Measurements from ENCODE around the gene ACBD6.
A peak's percentile ranks its signal among the peaks of the same experiment; 100 is the strongest.
"Not testable (repeated sequence)": the region's sequence is repeated elsewhere in the genome, so short reads cannot be mapped to it uniquely, and the experiment has no call there.

The ACBD6 gene

DNA sequence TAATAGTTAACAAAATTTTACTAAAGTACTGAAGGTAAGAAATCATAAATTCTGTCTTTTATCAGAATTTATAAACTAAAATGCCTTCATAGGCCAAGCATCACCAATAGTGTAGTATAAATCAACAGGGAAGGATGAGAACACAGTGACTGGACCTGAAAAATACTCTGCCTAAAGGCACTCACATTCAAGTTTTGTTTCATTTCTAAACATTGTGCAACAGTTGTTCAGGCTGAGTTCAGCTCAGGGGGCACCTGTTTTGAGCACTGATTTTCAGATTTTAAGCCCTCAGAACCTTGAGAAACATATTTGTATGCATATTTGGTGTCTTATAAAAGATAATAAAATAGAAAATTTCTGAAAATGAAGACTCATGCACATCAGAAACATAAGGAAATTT, 12.4 kb downstream of the ACBD6 start:
- Histone ChIP-seq H3K27me3 (ENCODE audit: insufficient read depth, low read length) (no peaks in the 10 kb centered on the region), H3K27ac (ENCODE audit: low read depth, low read length) (no peak overlapping the region), H3K4me1 (ENCODE audit: control insufficient read depth, insufficient read depth, low read length, unreplicated experiment) (no peaks in the 10 kb centered on the region), H3K79me2 (ENCODE audit: control insufficient read depth, insufficient read depth, low read length, unreplicated experiment) (peaks cover 2% of the 10 kb centered on the region), H2AFZ (ENCODE audit: low read length, unreplicated experiment) (no peak overlapping the region), H3K4me3 (ENCODE audit: low read depth, low read length) (no peak overlapping the region), H3K36me3 (ENCODE audit: insufficient read depth, low read length) (peaks cover 4% of the 10 kb centered on the region)

DNA sequence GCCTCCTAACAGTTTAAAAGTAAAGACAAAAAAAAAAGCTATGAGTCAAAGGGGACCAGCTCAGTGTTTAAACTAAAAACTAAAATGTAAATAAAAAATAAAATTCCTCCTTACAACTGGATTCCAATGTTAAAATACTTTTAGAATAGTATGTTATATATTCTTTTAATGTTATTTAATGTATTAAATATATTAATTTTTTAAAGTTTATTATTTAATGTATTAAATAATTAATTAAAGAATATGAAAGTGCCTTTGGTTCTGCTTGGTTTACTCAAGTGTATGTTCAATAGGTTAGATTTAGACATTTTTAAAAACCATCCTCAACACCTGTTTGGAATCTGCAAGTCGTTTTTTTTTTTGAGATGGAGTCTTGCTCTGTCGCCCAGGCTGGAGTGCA, 13.1 kb downstream of the ACBD6 start:
- H3K27ac ChIP-seq (ENCODE audit: low read depth, low read length) = no peak overlapping the region

DNA sequence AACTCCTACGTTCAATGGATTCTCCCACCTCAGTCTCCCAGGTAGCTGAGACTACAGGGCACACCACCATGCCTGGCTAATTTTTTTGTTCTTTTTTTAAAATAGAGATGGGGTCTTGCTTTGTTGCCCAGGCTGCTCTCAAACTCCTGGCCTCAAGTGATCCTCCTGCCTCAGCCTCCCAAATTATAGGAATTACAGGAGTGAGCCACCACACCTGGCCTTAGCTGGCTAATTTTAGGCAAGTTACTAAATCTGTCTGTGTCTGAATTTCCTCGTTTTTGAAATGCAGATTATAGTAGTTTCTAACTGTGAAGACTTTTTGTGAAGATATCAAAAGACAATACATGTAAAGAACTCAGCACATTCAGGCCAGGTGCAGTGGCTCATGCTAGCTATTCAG, 13.7 kb downstream of the ACBD6 start:
- Histone ChIP-seq H3K27ac (ENCODE audit: low read depth, low read length) (no peak overlapping the region), H3K4me1 (ENCODE audit: control insufficient read depth, insufficient read depth, low read length, unreplicated experiment) (no peaks in the 10 kb centered on the region), H2AFZ (ENCODE audit: low read length, unreplicated experiment) (no peak overlapping the region), H3K36me3 (ENCODE audit: insufficient read depth, low read length) (peaks cover 4% of the 10 kb centered on the region), H3K79me2 (ENCODE audit: control insufficient read depth, insufficient read depth, low read length, unreplicated experiment) (no peaks in the 10 kb centered on the region), H3K4me3 (ENCODE audit: low read depth, low read length) (no peak overlapping the region), H3K27me3 (ENCODE audit: insufficient read depth, low read length) (no peaks in the 10 kb centered on the region)

More for the DNA sequence above, 13.1 kb downstream of the ACBD6 start:
- Histone ChIP-seq H3K36me3 (ENCODE audit: insufficient read depth, low read length) (peaks cover 4% of the 10 kb centered on the region), H2AFZ (ENCODE audit: low read length, unreplicated experiment) (no peak overlapping the region), H3K4me3 (ENCODE audit: low read depth, low read length) (no peak overlapping the region), H3K79me2 (ENCODE audit: control insufficient read depth, insufficient read depth, low read length, unreplicated experiment) (peaks cover under 1% of the 10 kb centered on the region), H3K4me1 (ENCODE audit: control insufficient read depth, insufficient read depth, low read length, unreplicated experiment) (no peaks in the 10 kb centered on the region), H3K27me3 (ENCODE audit: insufficient read depth, low read length) (no peaks in the 10 kb centered on the region)

DNA sequence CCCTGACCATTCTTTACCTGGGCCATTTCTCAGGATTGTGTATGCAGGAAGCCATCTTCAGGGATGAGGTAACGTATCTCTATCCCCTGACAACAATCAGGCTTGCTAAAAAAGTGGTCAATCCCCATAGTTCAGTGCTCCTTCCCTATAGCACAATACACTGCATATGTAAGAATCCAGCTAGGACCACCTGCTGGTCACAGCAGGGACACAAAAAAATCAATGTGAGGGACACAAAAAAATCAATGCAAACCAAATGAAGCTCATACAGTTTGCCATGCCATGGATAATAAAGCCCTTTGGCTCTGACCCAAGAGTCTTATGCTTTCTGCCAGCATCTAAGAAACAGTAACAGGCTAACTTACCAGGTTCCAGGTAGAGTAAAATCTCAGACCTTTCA, 16.3 kb downstream of the ACBD6 start:
- Histone ChIP-seq H3K4me3 (ENCODE audit: low read depth, low read length) (no peak overlapping the region), H3K36me3 (ENCODE audit: insufficient read depth, low read length) (peaks cover 4% of the 10 kb centered on the region), H3K27me3 (ENCODE audit: insufficient read depth, low read length) (no peaks in the 10 kb centered on the region), H3K4me1 (ENCODE audit: control insufficient read depth, insufficient read depth, low read length, unreplicated experiment) (peaks cover 6% of the 10 kb centered on the region), H2AFZ (ENCODE audit: low read length, unreplicated experiment) (no peak overlapping the region), H3K27ac (ENCODE audit: low read depth, low read length) (no peak overlapping the region), H3K79me2 (ENCODE audit: control insufficient read depth, insufficient read depth, low read length, unreplicated experiment) (no peaks in the 10 kb centered on the region)

DNA sequence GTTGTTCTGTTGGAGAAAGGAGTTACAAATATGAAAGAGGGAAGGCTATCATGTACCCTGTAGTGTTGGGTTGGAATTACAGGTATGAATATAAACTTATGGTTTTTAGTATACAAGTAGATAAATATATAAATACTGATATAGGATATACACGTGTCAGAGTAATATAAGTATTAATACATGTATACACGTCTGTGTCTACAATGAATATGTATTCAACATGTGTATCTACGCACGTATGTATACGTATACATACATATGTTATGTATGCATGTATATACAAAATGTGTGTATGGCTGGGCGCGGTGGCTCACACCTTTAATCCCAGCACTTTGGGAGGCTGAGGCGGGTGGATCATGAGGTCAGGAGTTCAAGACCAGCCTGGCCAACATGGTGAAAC, 17.9 kb downstream of the ACBD6 start:
- H3K27me3 ChIP-seq (ENCODE audit: insufficient read depth, low read length) = no peaks in the 10 kb centered on the region
- H2AFZ ChIP-seq (ENCODE audit: low read length, unreplicated experiment) = no peak overlapping the region
- H3K79me2 ChIP-seq (ENCODE audit: control insufficient read depth, insufficient read depth, low read length, unreplicated experiment) = no peaks in the 10 kb centered on the region
- H3K4me3 ChIP-seq (ENCODE audit: low read depth, low read length) = no peak overlapping the region
- peaks cover 6% of the 10 kb centered on the region for H3K4me1 ChIP-seq (ENCODE audit: control insufficient read depth, insufficient read depth, low read length, unreplicated experiment)
- H3K27ac ChIP-seq (ENCODE audit: low read depth, low read length) = no peak overlapping the region
- H3K36me3 ChIP-seq (ENCODE audit: insufficient read depth, low read length) = peaks cover 4% of the 10 kb centered on the region

DNA sequence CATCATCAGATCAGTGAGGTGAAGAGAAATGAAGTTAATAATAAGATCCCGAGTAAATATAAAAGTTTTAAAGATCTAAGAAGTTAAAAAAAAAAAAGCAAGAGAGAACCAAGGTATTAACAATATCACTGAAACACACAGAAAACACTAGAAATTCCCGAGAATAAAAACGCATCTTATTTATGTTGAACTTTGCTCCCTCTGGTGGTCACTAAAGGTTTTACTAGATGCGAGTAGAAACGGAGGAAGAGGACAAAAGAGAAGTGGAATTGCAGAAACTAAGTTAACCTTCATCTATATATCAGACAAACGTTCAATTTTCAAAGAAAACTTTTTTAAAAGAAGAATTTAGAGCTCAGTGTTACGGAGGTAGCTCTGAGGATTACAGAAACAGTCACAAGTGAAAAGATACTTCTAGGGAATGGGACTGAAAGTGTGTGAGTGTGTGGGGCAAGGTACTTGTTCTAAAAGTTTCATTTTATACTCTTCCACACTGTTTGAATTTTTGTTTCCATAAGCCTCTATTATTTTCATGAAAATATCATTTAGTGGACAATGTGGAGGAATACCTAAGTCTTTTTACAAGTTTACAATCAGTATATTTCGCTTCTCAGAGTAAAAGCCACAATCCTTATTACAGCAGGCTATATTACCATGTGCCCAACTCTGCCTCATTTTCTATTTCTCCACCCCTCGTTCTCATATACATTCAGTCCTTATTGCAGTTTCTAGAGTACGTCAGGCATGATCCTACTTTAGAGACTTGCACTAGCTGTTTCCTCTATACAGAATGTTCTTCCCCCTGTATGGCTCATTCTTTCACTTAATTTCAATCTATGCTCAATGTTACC, 19.7 kb downstream of the ACBD6 start:
- Histone ChIP-seq H3K36me3 (ENCODE audit: insufficient read depth, low read length) (peaks cover 11% of the 10 kb centered on the region), H3K79me2 (ENCODE audit: control insufficient read depth, insufficient read depth, low read length, unreplicated experiment) (no peaks in the 10 kb centered on the region), H3K27ac (ENCODE audit: low read depth, low read length) (no peak overlapping the region), H2AFZ (ENCODE audit: low read length, unreplicated experiment) (no peak overlapping the region), H3K4me1 (ENCODE audit: control insufficient read depth, insufficient read depth, low read length, unreplicated experiment) (peaks cover 6% of the 10 kb centered on the region), H3K27me3 (ENCODE audit: insufficient read depth, low read length) (no peaks in the 10 kb centered on the region), H3K4me3 (ENCODE audit: low read depth, low read length) (peak overlapping the region; percentile 53)

DNA sequence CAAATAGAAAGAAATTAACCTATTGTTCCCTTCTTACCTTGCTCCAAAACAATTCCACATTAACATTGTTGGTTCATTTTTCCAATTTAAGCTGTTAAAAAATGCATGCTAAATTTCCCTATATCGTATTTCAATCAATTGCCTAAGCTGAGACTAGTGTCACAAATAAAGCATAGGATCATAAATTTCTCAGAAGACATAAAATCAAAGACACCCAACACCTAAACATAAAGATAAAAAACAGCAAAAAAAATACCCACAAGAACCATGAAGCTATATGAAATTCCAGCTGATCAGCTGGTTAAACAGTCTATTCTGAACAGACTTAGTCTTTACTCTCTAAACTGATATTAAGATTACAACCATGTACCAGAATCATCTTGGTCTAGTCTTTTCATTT, 32.3 kb downstream of the ACBD6 start:
- no peak overlapping the region for H3K27ac ChIP-seq (ENCODE audit: low read depth, low read length)
- H2AFZ ChIP-seq (ENCODE audit: low read length, unreplicated experiment) = no peak overlapping the region
- H3K27me3 ChIP-seq (ENCODE audit: insufficient read depth, low read length) = no peaks in the 10 kb centered on the region
- H3K36me3 ChIP-seq (ENCODE audit: insufficient read depth, low read length) = peaks cover 6% of the 10 kb centered on the region
- H3K4me3 ChIP-seq (ENCODE audit: low read depth, low read length) = no peak overlapping the region
- H3K4me1 ChIP-seq (ENCODE audit: control insufficient read depth, insufficient read depth, low read length, unreplicated experiment) = no peaks in the 10 kb centered on the region
- H3K79me2 ChIP-seq (ENCODE audit: control insufficient read depth, insufficient read depth, low read length, unreplicated experiment) = peaks cover 1% of the 10 kb centered on the region

DNA sequence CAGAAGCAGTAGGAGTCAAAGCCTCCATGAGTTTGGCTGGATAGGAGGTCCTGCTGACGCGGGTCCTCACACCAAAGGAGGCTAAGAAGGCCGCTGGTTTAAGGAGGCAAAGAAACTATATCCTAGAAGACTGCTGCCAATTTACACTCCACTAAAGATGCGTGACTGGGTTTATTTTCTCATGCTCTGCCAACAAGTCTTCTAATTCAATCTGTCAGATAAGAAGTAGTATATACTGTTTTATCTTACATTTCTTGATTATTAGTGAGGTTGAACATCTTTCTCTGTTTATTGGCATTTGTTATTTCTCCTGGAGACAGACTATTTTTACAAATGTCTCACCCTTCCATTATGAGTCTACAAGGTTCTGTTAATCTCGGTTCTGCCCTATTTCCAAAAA, 34.1 kb downstream of the ACBD6 start:
- Histone ChIP-seq H2AFZ (ENCODE audit: low read length, unreplicated experiment) (no peak overlapping the region), H3K36me3 (ENCODE audit: insufficient read depth, low read length) (peaks cover 12% of the 10 kb centered on the region), H3K79me2 (ENCODE audit: control insufficient read depth, insufficient read depth, low read length, unreplicated experiment) (peaks cover 5% of the 10 kb centered on the region), H3K27me3 (ENCODE audit: insufficient read depth, low read length) (no peaks in the 10 kb centered on the region), H3K4me1 (ENCODE audit: control insufficient read depth, insufficient read depth, low read length, unreplicated experiment) (no peaks in the 10 kb centered on the region), H3K27ac (ENCODE audit: low read depth, low read length) (no peak overlapping the region), H3K4me3 (ENCODE audit: low read depth, low read length) (no peak overlapping the region)

DNA sequence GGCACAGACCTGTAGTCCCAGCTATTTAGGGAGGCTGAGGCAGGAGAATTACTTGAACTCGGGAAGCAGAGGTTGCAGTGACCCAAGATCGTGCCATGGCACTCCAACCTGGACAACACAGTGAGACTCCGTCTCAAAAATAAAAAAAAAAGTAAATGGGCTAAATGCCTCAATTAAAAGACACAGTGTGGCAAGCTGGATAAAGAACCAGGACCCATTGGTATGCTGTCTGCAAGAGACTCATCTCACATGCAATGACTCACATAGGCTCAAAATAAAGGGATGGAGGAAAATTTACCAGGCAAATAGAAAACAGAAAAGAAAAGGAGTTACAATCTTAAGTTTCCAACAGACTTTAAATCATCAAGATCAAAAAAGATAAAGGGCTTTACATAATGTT, 40.3 kb downstream of the ACBD6 start:
- Histone ChIP-seq H3K4me1 (ENCODE audit: control insufficient read depth, insufficient read depth, low read length, unreplicated experiment) (no peaks in the 10 kb centered on the region), H3K27me3 (ENCODE audit: insufficient read depth, low read length) (no peaks in the 10 kb centered on the region), H3K36me3 (ENCODE audit: insufficient read depth, low read length) (peaks cover 28% of the 10 kb centered on the region), H3K27ac (ENCODE audit: low read depth, low read length) (no peak overlapping the region), H3K79me2 (ENCODE audit: control insufficient read depth, insufficient read depth, low read length, unreplicated experiment) (peaks cover 25% of the 10 kb centered on the region), H2AFZ (ENCODE audit: low read length, unreplicated experiment) (no peak overlapping the region), H3K4me3 (ENCODE audit: low read depth, low read length) (no peak overlapping the region)

DNA sequence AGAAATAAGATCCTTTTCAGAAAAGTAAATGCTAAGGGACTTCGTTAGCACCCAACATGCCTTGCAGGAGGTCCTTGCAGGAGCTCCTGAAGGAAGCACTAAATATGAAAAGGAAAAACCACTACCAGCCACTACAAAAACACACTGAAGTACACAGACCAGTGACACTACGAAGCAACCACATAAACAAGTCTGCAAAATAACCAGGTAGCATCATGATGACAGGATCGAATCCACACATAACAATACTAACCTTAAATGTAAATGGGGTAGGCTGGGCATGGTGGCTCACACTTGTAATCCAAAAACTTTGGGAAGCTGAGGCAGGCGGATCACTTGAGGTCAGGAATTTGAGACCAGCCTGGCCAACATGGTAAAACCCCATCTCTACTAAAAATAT, 40.7 kb downstream of the ACBD6 start:
- not testable (repeated sequence) for H3K4me3 ChIP-seq (ENCODE audit: low read depth, low read length); H3K27me3 ChIP-seq (ENCODE audit: insufficient read depth, low read length); H3K27ac ChIP-seq (ENCODE audit: low read depth, low read length); H2AFZ ChIP-seq (ENCODE audit: low read length, unreplicated experiment); H3K4me1 ChIP-seq (ENCODE audit: control insufficient read depth, insufficient read depth, low read length, unreplicated experiment)
- Histone ChIP-seq H3K36me3 (ENCODE audit: insufficient read depth, low read length) (peaks cover 28% of the 10 kb centered on the region), H3K79me2 (ENCODE audit: control insufficient read depth, insufficient read depth, low read length, unreplicated experiment) (peaks cover 27% of the 10 kb centered on the region)

DNA sequence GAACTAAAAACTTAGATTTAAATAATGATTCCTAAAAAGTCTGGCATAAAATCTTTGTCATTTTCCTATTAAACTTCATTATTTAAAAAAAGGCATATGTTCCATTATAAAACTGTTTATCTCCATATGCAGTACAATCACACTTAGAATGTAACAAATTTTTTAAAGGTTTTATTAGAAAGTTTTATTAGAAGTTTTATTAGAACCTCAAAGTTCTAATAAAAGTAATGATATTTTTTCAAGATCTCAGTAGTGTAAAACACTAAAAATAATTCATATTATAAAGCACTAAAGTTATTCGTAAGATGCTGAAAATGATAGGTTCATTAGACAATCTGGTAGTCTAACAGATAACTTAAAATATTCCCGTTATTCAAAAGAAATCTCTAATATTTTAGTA, 43.6 kb downstream of the ACBD6 start:
- Histone ChIP-seq H2AFZ (ENCODE audit: low read length, unreplicated experiment) (no peak overlapping the region), H3K27ac (ENCODE audit: low read depth, low read length) (no peak overlapping the region), H3K4me1 (ENCODE audit: control insufficient read depth, insufficient read depth, low read length, unreplicated experiment) (no peaks in the 10 kb centered on the region), H3K4me3 (ENCODE audit: low read depth, low read length) (no peak overlapping the region), H3K79me2 (ENCODE audit: control insufficient read depth, insufficient read depth, low read length, unreplicated experiment) (peaks cover 28% of the 10 kb centered on the region), H3K27me3 (ENCODE audit: insufficient read depth, low read length) (no peaks in the 10 kb centered on the region), H3K36me3 (ENCODE audit: insufficient read depth, low read length) (peaks cover 19% of the 10 kb centered on the region)
